GM23338 (cell line): ENCODE data around the gene CELSR1. TPM values are rescaled to one million over a fixed set of nuclear protein-coding genes. Genes with fewer than 3 reads are reported as not detected.

Experiments used
- ATAC-seq: fragments of 200-7000 bp; cut with Tn5 transposase; 3 replicates; pipeline ENCODE4 v1.9.1; 2020
- DNase-seq: peaks from one replicate; pipeline ENCODE4 v3.0.0-alpha.2; 2015; ENCODE audit warnings: low spot score
- H2AFZ ChIP-seq: fragments of 200-600 bp; sonication (generic); 2 replicates; pipeline ENCODE4 v1.8.0; 2016; ENCODE audit warnings: antibody characterized with exemption, mild to moderate bottlenecking, moderate library complexity
- H3F3A ChIP-seq: fragments of 200-600 bp; sonication (generic); replicated peaks from 2 replicates; pipeline ENCODE4 v1.8.0; 2017; ENCODE audit warnings: antibody characterized with exemption, mixed run types, low read depth
- H3K27ac ChIP-seq: fragments of 200-600 bp; sonication (generic); 2 replicates; pipeline ENCODE4 v1.6.1; 2016; ENCODE audit warnings: low read depth
- H3K27me3 ChIP-seq: fragments of 200-600 bp; sonication (generic); 2 replicates; pipeline ENCODE4 v1.8.0; 2016; ENCODE audit warnings: mild to moderate bottlenecking, mixed run types, moderate library complexity; ENCODE audit not compliant: insufficient read depth
- H3K36me3 ChIP-seq: fragments of 200-600 bp; sonication (generic); 2 replicates; pipeline ENCODE4 v1.8.0; 2016; ENCODE audit warnings: mild to moderate bottlenecking; ENCODE audit not compliant: insufficient read depth
- H3K4me1 ChIP-seq: fragments of 200-600 bp; sonication (generic); 2 replicates; pipeline ENCODE4 v1.8.0; 2016; ENCODE audit warnings: mild to moderate bottlenecking, moderate library complexity; ENCODE audit not compliant: insufficient read depth
- H3K4me2 ChIP-seq: fragments of 200-600 bp; sonication (generic); 2 replicates; pipeline ENCODE4 v1.7.1; 2017; ENCODE audit warnings: mixed run types
- H3K4me3 ChIP-seq: fragments of 200-600 bp; sonication (generic); 2 replicates; pipeline ENCODE4 v1.6.1; 2016; ENCODE audit warnings: mixed run types
- H3K79me2 ChIP-seq: fragments of 200-600 bp; sonication (generic); replicated peaks from 2 replicates; pipeline ENCODE4 v1.8.0; 2017; ENCODE audit warnings: mild to moderate bottlenecking; ENCODE audit not compliant: insufficient read depth
- H3K9me2 ChIP-seq: fragments of 200-600 bp; sonication (generic); 2 replicates; pipeline ENCODE4 v1.8.0; 2017; ENCODE audit not compliant: insufficient read depth
- H4K20me1 ChIP-seq: fragments of 200-600 bp; sonication (generic); replicated peaks from 2 replicates; pipeline ENCODE4 v1.8.0; 2017; ENCODE audit warnings: mild to moderate bottlenecking; ENCODE audit not compliant: insufficient read depth
- H3K27ac Mint-ChIP-seq: 2 replicates; pipeline ENCODE4 v1.8.0; 2020; ENCODE audit warnings: inconsistent platforms, mild to moderate bottlenecking, moderate library complexity, mixed read lengths
- H3K27me3 Mint-ChIP-seq: 3 replicates; pipeline ENCODE4 v1.8.0; 2022; ENCODE audit warnings: low read depth, mild to moderate bottlenecking, moderate library complexity, mixed read lengths, inconsistent platforms; ENCODE audit not compliant: insufficient read depth, poor library complexity
- H3K36me3 Mint-ChIP-seq: 3 replicates; pipeline ENCODE4 v1.8.0; 2021; ENCODE audit warnings: low read depth, mild to moderate bottlenecking, inconsistent platforms, moderate library complexity, mixed read lengths
- H3K4me1 Mint-ChIP-seq: 3 replicates; pipeline ENCODE4 v1.8.0; 2020; ENCODE audit warnings: mild to moderate bottlenecking, inconsistent platforms, mixed read lengths
- H3K4me3 Mint-ChIP-seq: 3 replicates; pipeline ENCODE4 v1.8.0; 2021; ENCODE audit warnings: moderate library complexity, mild to moderate bottlenecking, inconsistent platforms, mixed read lengths
- H3K9me3 Mint-ChIP-seq: 3 replicates; pipeline ENCODE4 v1.8.0; 2020; ENCODE audit warnings: moderate library complexity, mild to moderate bottlenecking, inconsistent platforms, mixed read lengths
- CREB1 ChIP-seq: fragments of 250-450 bp; sonication (Bioruptor Pico); IDR thresholded peaks from 2 replicates; pipeline ENCODE4 v1.5.0; 2020; ENCODE audit warnings: low read depth, mild to moderate bottlenecking, moderate library complexity
- EZH2phosphoT487 ChIP-seq: fragments of 200-600 bp; sonication (generic); IDR thresholded peaks from one replicate; pipeline ENCODE4 v1.8.1; 2018; ENCODE audit warnings: antibody characterized with exemption; ENCODE audit not compliant: unreplicated experiment
- NANOG ChIP-seq: IDR thresholded peaks from 2 replicates; pipeline ENCODE4 v1.6.1; 2016; ENCODE audit warnings: antibody characterized with exemption, borderline replicate concordance
- REST ChIP-seq: IDR thresholded peaks from one replicate; pipeline ENCODE4 v1.6.1; 2018; ENCODE audit warnings: antibody characterized with exemption; ENCODE audit not compliant: unreplicated experiment
- STAT1 ChIP-seq: IDR thresholded peaks from one replicate; pipeline ENCODE4 v1.6.1; 2016; ENCODE audit warnings: antibody characterized with exemption; ENCODE audit not compliant: unreplicated experiment
- ZNF114 ChIP-seq: fragments of 250-450 bp; sonication (Bioruptor Pico); IDR thresholded peaks from 2 replicates; pipeline ENCODE4 v1.5.0; 2020; ENCODE audit warnings: mild to moderate bottlenecking, moderate library complexity
- ZNF462 ChIP-seq: fragments of 250-450 bp; sonication (Bioruptor Pico); IDR thresholded peaks from 2 replicates; pipeline ENCODE4 v1.5.0; 2020; ENCODE audit warnings: mild to moderate bottlenecking, moderate library complexity
- polyA plus RNA-seq: library from polyadenylated mRNA; unstranded; fragments of >200 nt; fragmentation: Nextera tagmentation; extraction: Ambion mirVana; gene quantifications from 2 replicates; pipeline ENCODE4 v1.2.1, GENCODE V29; 2016
- total RNA-seq: library from RNA; depleted of rRNA; stranded (reverse); fragments of >200 nt; shearing (Covaris generic); gene quantifications from 2 replicates; pipeline ENCODE4 v1.2.3, GENCODE V29; 2014

The CELSR1 gene
- total and polyA plus RNA-seq, 2 experiments from 2014 or later = 4.8 to 20.4 TPM

GRCh38 chr22:46546466-46547178 lies 9.2 kb upstream of the CELSR1 start:
- Histone ChIP-seq H3K4me2 (no peak overlapping the region), H4K20me1 (no peaks in the 10 kb centered on the region), H3K4me3 (no peak overlapping the region), H3K27me3 (no peaks in the 10 kb centered on the region), H3F3A (no peaks in the 10 kb centered on the region), H2AFZ (no peak overlapping the region), H3K36me3 (no peaks in the 10 kb centered on the region), H3K9me2 (no peaks in the 10 kb centered on the region), H3K4me1 (no peaks in the 10 kb centered on the region), H3K27ac (no peak overlapping the region), H3K79me2 (no peaks in the 10 kb centered on the region)
- ATAC-seq = no peak
- no peak for TF ChIP-seq ZNF114 (CRISPR knock-in tag)
- TF ChIP-seq ZNF462 (CRISPR knock-in tag) = no peak
- no peak for TF ChIP-seq NANOG
- TF ChIP-seq EZH2phosphoT487 = no peak
- no peak for TF ChIP-seq REST
- no peak for TF ChIP-seq CREB1
- no peak for TF ChIP-seq STAT1
- no peaks in the 10 kb centered on the region for H3K36me3 Mint-ChIP-seq
- H3K27ac Mint-ChIP-seq = no peak overlapping the region
- no peak overlapping the region for H3K4me3 Mint-ChIP-seq
- 0 out of 3 replicates have a peak, but pooled peaks cover 2% of the 10 kb centered on the region for H3K4me1 Mint-ChIP-seq
- peaks cover 19% of the 10 kb centered on the region for H3K27me3 Mint-ChIP-seq
- no peaks in the 10 kb centered on the region for H3K9me3 Mint-ChIP-seq
- DNase-seq = no peak
